IMR-90 (cell line): ENCODE measurements around the gene KDM3A.

ENCODE experiments used
- CTCF ChIP-seq: conservative IDR thresholded peaks from 2 replicates; pipeline ENCODE4 v1.5.1; 2012; ENCODE audit warnings: mild to moderate bottlenecking, low read depth, low read length, improper control_type of control experiment
- NFE2L2 ChIP-seq: fragments of 150-350 bp; IDR thresholded peaks from 2 replicates; pipeline ENCODE4 v1.6.1; 2016; ENCODE audit warnings: low read depth, mild to moderate bottlenecking, low read length
- POLR2A ChIP-seq: IDR thresholded peaks from 2 replicates; pipeline ENCODE4 v1.6.1; 2012; ENCODE audit warnings: mild to moderate bottlenecking, low read depth, low read length

GRCh38 chr2:86480105-86480504, 38.9 kb downstream of the KDM3A start:
- no peak for TF ChIP-seq CTCF
- no peak for TF ChIP-seq POLR2A
- no peak for TF ChIP-seq NFE2L2
